Measurements from ENCODE around the gene PRDM11. TPM values are rescaled to one million over a fixed set of nuclear protein-coding genes. Genes with fewer than 3 reads are reported as not detected.

Gene PRDM11
- total RNA-seq, 1 experiment from 2014 or later, result 2.7 TPM

GRCh38 chr11:45163956-45164575, 17.6 kb downstream of the PRDM11 start:
- H3K36me3 ChIP-seq (ENCODE audit: insufficient read depth, low read length), result no peaks in the 10 kb centered on the region
- H3K79me2 ChIP-seq (ENCODE audit: low read length), result no peaks in the 10 kb centered on the region
- H4K20me1 ChIP-seq (ENCODE audit: insufficient read depth, low read depth, low read length), result peaks cover 86% of the 10 kb centered on the region
- H3K9me3 ChIP-seq (ENCODE audit: low read length), result no peaks in the 10 kb centered on the region
- DNase-seq, result no peak
- no peaks in the 10 kb centered on the region for H3K4me1 ChIP-seq (ENCODE audit: low read length)
- no peak overlapping the region for H2AFZ ChIP-seq (ENCODE audit: low read length)
- no peak overlapping the region for H3K4me2 ChIP-seq (ENCODE audit: low read depth, low read length, poor library complexity, severe bottlenecking)
- no peaks in the 10 kb centered on the region for H3K27me3 ChIP-seq (ENCODE audit: low read length)
- H3K4me3 ChIP-seq (ENCODE audit: low read length), result no peak overlapping the region
- H3K27ac ChIP-seq (ENCODE audit: low read length), result no peak overlapping the region
- no peaks in the 10 kb centered on the region for H3K9me2 ChIP-seq (replicated peaks; ENCODE audit: insufficient read depth, low read length)
- no peak overlapping the region for H3K9ac ChIP-seq (ENCODE audit: low read length)

- Histone ChIP-seq H3K9ac (ENCODE audit: low read length) (no peak overlapping the region), H3K9me2 (replicated peaks; ENCODE audit: insufficient read depth, low read length) (no peaks in the 10 kb centered on the region), H3K4me1 (ENCODE audit: low read length) (no peaks in the 10 kb centered on the region), H3K27ac (ENCODE audit: low read length) (no peak overlapping the region), H3K79me2 (ENCODE audit: low read length) (no peaks in the 10 kb centered on the region), H3K4me3 (ENCODE audit: low read length) (no peak overlapping the region), H3K9me3 (ENCODE audit: low read length) (no peaks in the 10 kb centered on the region), H3K4me2 (ENCODE audit: low read depth, low read length, poor library complexity, severe bottlenecking) (no peak overlapping the region), H3K27me3 (ENCODE audit: low read length) (no peaks in the 10 kb centered on the region), H4K20me1 (ENCODE audit: insufficient read depth, low read depth, low read length) (peaks cover 77% of the 10 kb centered on the region), H3K36me3 (ENCODE audit: insufficient read depth, low read length) (no peaks in the 10 kb centered on the region), H2AFZ (ENCODE audit: low read length) (no peak overlapping the region)
- no peak for DNase-seq
Measured at GRCh38 chr11:45165386-45165785, 18.9 kb downstream of the PRDM11 start.

GRCh38 chr11:45165806-45166603, 19.6 kb downstream of the PRDM11 start:
- no peaks in the 10 kb centered on the region for H3K36me3 ChIP-seq (ENCODE audit: insufficient read depth, low read length)
- no peak overlapping the region for H3K27ac ChIP-seq (ENCODE audit: low read length)
- peaks cover 76% of the 10 kb centered on the region; the same call in 1 of the 2 replicates for H4K20me1 ChIP-seq (ENCODE audit: insufficient read depth, low read depth, low read length)
- H2AFZ ChIP-seq (ENCODE audit: low read length), result no peak overlapping the region
- H3K9me2 ChIP-seq (replicated peaks; ENCODE audit: insufficient read depth, low read length), result no peaks in the 10 kb centered on the region
- H3K27me3 ChIP-seq (ENCODE audit: low read length), result no peaks in the 10 kb centered on the region
- no peaks in the 10 kb centered on the region for H3K79me2 ChIP-seq (ENCODE audit: low read length)
- H3K4me3 ChIP-seq (ENCODE audit: low read length), result no peak overlapping the region
- no peak for DNase-seq
- no peak overlapping the region for H3K9ac ChIP-seq (ENCODE audit: low read length)
- no peaks in the 10 kb centered on the region for H3K4me1 ChIP-seq (ENCODE audit: low read length)
- H3K4me2 ChIP-seq (ENCODE audit: low read depth, low read length, poor library complexity, severe bottlenecking), result no peak overlapping the region
- no peaks in the 10 kb centered on the region for H3K9me3 ChIP-seq (ENCODE audit: low read length)

GRCh38 chr11:45166604-45166897, 20.1 kb downstream of the PRDM11 start:
- DNase-seq, result no peak
- Histone ChIP-seq H3K36me3 (ENCODE audit: insufficient read depth, low read length) (no peaks in the 10 kb centered on the region), H4K20me1 (ENCODE audit: insufficient read depth, low read depth, low read length) (peaks cover 74% of the 10 kb centered on the region; the same call in 1 of the 2 replicates), H3K9ac (ENCODE audit: low read length) (no peak overlapping the region), H3K4me1 (ENCODE audit: low read length) (no peaks in the 10 kb centered on the region), H3K4me3 (ENCODE audit: low read length) (no peak overlapping the region), H3K4me2 (ENCODE audit: low read depth, low read length, poor library complexity, severe bottlenecking) (no peak overlapping the region), H3K27ac (ENCODE audit: low read length) (no peak overlapping the region), H3K27me3 (ENCODE audit: low read length) (no peaks in the 10 kb centered on the region), H3K9me2 (replicated peaks; ENCODE audit: insufficient read depth, low read length) (no peaks in the 10 kb centered on the region), H2AFZ (ENCODE audit: low read length) (no peak overlapping the region), H3K9me3 (ENCODE audit: low read length) (no peaks in the 10 kb centered on the region), H3K79me2 (ENCODE audit: low read length) (no peaks in the 10 kb centered on the region)

- Histone ChIP-seq H2AFZ (ENCODE audit: low read length) (no peak overlapping the region), H3K4me2 (ENCODE audit: low read depth, low read length, poor library complexity, severe bottlenecking) (no peak overlapping the region), H3K9ac (ENCODE audit: low read length) (no peak overlapping the region), H3K79me2 (ENCODE audit: low read length) (no peaks in the 10 kb centered on the region), H3K36me3 (ENCODE audit: insufficient read depth, low read length) (no peaks in the 10 kb centered on the region), H3K4me1 (ENCODE audit: low read length) (no peaks in the 10 kb centered on the region), H3K9me3 (ENCODE audit: low read length) (no peaks in the 10 kb centered on the region), H3K9me2 (replicated peaks; ENCODE audit: insufficient read depth, low read length) (no peaks in the 10 kb centered on the region), H4K20me1 (ENCODE audit: insufficient read depth, low read depth, low read length) (peaks cover 73% of the 10 kb centered on the region; the same call in 1 of the 2 replicates), H3K4me3 (ENCODE audit: low read length) (no peak overlapping the region), H3K27ac (ENCODE audit: low read length) (no peak overlapping the region), H3K27me3 (ENCODE audit: low read length) (no peaks in the 10 kb centered on the region)
- DNase-seq, result no peak
Measured at GRCh38 chr11:45167283-45167682, 20.8 kb downstream of the PRDM11 start.

- no peak overlapping the region for H3K27ac ChIP-seq (ENCODE audit: low read length)
- H3K4me1 ChIP-seq (ENCODE audit: low read length), result no peaks in the 10 kb centered on the region
- H3K9me3 ChIP-seq (ENCODE audit: low read length), result no peaks in the 10 kb centered on the region
- H3K36me3 ChIP-seq (ENCODE audit: insufficient read depth, low read length), result no peaks in the 10 kb centered on the region
- no peaks in the 10 kb centered on the region for H3K27me3 ChIP-seq (ENCODE audit: low read length)
- H3K9ac ChIP-seq (ENCODE audit: low read length), result no peak overlapping the region
- DNase-seq, result no peak
- no peak overlapping the region for H3K4me2 ChIP-seq (ENCODE audit: low read depth, low read length, poor library complexity, severe bottlenecking)
- H3K9me2 ChIP-seq (replicated peaks; ENCODE audit: insufficient read depth, low read length), result no peaks in the 10 kb centered on the region
- no peak overlapping the region for H3K4me3 ChIP-seq (ENCODE audit: low read length)
- no peaks in the 10 kb centered on the region for H3K79me2 ChIP-seq (ENCODE audit: low read length)
- no peak overlapping the region for H2AFZ ChIP-seq (ENCODE audit: low read length)
- peaks cover 67% of the 10 kb centered on the region; the same call in 1 of the 2 replicates for H4K20me1 ChIP-seq (ENCODE audit: insufficient read depth, low read depth, low read length)
Measured at GRCh38 chr11:45168366-45169130, 22.1 kb downstream of the PRDM11 start.

GRCh38 chr11:45169310-45170072, 23.1 kb downstream of the PRDM11 start:
- H3K27me3 ChIP-seq (ENCODE audit: low read length), result no peaks in the 10 kb centered on the region
- H3K79me2 ChIP-seq (ENCODE audit: low read length), result no peaks in the 10 kb centered on the region
- DNase-seq, result no peak
- H2AFZ ChIP-seq (ENCODE audit: low read length), result no peak overlapping the region
- H3K9me2 ChIP-seq (replicated peaks; ENCODE audit: insufficient read depth, low read length), result no peaks in the 10 kb centered on the region
- no peak overlapping the region for H3K27ac ChIP-seq (ENCODE audit: low read length)
- peaks cover 68% of the 10 kb centered on the region; the same call in 1 of the 2 replicates for H4K20me1 ChIP-seq (ENCODE audit: insufficient read depth, low read depth, low read length)
- no peaks in the 10 kb centered on the region for H3K9me3 ChIP-seq (ENCODE audit: low read length)
- no peaks in the 10 kb centered on the region for H3K4me1 ChIP-seq (ENCODE audit: low read length)
- no peak overlapping the region for H3K9ac ChIP-seq (ENCODE audit: low read length)
- no peak overlapping the region for H3K4me3 ChIP-seq (ENCODE audit: low read length)
- no peaks in the 10 kb centered on the region for H3K36me3 ChIP-seq (ENCODE audit: insufficient read depth, low read length)
- no peak overlapping the region for H3K4me2 ChIP-seq (ENCODE audit: low read depth, low read length, poor library complexity, severe bottlenecking)

Data from Karpas-422 (cell line).